GM06990 (cell line): ENCODE measurements around the gene MAML3.

ENCODE experiments used
- DNase-seq: peaks from one replicate; pipeline ENCODE4 v3.0.0-alpha.2; 2011; ENCODE audit not compliant: insufficient read length; ENCODE audit errors: extremely low read depth
- H3K27me3 ChIP-seq: replicated peaks from 2 replicates; pipeline ENCODE4 v1.6.0; 2011; ENCODE audit warnings: low read length; ENCODE audit not compliant: control insufficient read depth, insufficient read depth
- H3K36me3 ChIP-seq: 2 replicates; pipeline ENCODE4 v1.5.1; 2011; ENCODE audit warnings: low read length; ENCODE audit not compliant: control insufficient read depth, insufficient read depth
- H3K4me3 ChIP-seq: replicated peaks from 2 replicates; pipeline ENCODE4 v1.5.1; 2011; ENCODE audit warnings: low read depth, mild to moderate bottlenecking, control low read depth, low read length
- TF ChIP-seq, protein P1 (sequence below): IDR thresholded peaks from 2 replicates; pipeline ENCODE4 v1.5.1; 2011; ENCODE audit warnings: low read length, control low read depth, mild to moderate bottlenecking, inconsistent platforms; ENCODE audit not compliant: insufficient read depth, poor library complexity, severe bottlenecking

MAML3 gene

DNA sequence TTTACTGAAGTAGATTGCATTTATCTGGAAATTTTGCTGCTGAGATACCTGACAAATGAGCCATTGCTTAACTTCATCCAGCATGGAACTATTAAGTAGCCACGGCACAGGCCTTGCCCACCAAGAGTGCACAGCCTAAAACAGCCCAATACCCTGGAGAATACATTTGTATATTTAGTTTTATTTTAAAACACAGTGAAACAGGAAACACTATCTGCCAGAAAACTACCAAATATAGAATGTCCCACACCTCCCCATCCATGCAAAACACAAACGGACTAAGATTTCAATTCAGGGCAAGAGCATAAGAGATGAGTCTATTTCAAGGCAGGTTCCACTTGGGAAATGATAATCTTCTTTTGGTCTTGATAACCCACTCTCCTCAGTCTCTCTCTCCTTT is 57.1 kb downstream of the MAML3 start:
- Histone ChIP-seq H3K27me3 (no peaks in the 10 kb centered on the region; the same call in none of the 2 replicates), H3K36me3 (no peaks in the 10 kb centered on the region), H3K4me3 (no peak overlapping the region)
- TF ChIP-seq, protein P1, sequence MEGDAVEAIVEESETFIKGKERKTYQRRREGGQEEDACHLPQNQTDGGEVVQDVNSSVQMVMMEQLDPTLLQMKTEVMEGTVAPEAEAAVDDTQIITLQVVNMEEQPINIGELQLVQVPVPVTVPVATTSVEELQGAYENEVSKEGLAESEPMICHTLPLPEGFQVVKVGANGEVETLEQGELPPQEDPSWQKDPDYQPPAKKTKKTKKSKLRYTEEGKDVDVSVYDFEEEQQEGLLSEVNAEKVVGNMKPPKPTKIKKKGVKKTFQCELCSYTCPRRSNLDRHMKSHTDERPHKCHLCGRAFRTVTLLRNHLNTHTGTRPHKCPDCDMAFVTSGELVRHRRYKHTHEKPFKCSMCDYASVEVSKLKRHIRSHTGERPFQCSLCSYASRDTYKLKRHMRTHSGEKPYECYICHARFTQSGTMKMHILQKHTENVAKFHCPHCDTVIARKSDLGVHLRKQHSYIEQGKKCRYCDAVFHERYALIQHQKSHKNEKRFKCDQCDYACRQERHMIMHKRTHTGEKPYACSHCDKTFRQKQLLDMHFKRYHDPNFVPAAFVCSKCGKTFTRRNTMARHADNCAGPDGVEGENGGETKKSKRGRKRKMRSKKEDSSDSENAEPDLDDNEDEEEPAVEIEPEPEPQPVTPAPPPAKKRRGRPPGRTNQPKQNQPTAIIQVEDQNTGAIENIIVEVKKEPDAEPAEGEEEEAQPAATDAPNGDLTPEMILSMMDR = no peak
- no peak for DNase-seq

DNA sequence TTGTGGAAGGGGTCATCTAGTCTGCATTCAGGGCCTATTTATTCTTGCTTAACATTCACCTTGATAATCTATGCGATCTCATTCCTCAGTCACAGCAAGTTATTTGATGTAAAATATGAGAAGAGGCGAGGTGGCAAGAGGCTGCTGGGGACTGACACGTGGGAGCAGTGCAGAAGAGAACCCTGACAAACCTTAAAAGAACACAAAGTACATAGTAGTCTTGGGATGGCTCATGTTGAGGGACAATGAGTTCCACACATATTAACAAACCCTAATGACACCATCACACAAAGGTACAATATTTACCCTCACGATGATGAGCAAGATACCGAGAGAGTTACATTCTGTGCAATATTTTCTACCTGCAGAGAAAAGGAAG is 57.5 kb downstream of the MAML3 start:
- no peak for DNase-seq
- no peak overlapping the region for H3K4me3 ChIP-seq
- no peaks in the 10 kb centered on the region; the same call in none of the 2 replicates for H3K27me3 ChIP-seq
- TF ChIP-seq, protein P1 = no peak
- no peaks in the 10 kb centered on the region for H3K36me3 ChIP-seq

DNA sequence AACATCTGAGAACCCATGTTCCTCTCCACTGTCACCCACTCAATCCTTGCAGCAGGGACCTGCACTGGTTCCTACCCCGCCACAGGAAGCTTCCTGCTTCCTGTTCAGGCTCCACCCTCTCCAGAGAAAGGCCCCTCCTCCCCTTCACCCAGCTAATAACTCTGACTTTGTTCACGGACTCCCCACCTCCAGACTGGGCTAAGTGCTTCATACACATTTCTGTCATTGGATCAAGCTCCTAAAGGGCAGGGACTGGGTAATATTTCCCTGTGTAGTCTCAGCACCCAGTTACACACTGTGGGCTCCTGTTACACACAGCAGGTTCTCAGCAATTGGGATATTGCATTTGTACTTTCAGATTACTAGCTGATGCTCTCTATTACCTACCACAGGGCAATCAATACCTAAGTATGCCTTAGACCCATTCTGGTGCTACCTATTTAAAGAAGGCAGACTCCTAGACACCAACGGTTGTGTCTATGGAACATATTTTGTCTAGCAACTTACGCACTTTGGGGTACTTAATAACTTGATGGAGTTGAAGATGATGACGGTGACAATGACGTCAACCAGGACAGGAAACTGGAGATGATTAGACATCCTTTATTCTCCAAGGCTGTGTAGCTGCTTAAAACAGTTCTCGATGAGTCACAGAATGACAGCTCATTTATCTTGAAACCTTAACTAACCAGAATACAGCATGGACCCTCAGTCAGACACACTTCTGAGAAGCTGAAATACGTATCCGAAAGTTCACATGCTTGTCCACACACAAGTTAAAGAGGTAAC is 58.1 kb downstream of the MAML3 start:
- Histone ChIP-seq H3K4me3 (no peak overlapping the region), H3K27me3 (no peaks in the 10 kb centered on the region; the same call in none of the 2 replicates), H3K36me3 (no peaks in the 10 kb centered on the region)
- no peak for DNase-seq
- TF ChIP-seq, protein P1 = no peak

DNA sequence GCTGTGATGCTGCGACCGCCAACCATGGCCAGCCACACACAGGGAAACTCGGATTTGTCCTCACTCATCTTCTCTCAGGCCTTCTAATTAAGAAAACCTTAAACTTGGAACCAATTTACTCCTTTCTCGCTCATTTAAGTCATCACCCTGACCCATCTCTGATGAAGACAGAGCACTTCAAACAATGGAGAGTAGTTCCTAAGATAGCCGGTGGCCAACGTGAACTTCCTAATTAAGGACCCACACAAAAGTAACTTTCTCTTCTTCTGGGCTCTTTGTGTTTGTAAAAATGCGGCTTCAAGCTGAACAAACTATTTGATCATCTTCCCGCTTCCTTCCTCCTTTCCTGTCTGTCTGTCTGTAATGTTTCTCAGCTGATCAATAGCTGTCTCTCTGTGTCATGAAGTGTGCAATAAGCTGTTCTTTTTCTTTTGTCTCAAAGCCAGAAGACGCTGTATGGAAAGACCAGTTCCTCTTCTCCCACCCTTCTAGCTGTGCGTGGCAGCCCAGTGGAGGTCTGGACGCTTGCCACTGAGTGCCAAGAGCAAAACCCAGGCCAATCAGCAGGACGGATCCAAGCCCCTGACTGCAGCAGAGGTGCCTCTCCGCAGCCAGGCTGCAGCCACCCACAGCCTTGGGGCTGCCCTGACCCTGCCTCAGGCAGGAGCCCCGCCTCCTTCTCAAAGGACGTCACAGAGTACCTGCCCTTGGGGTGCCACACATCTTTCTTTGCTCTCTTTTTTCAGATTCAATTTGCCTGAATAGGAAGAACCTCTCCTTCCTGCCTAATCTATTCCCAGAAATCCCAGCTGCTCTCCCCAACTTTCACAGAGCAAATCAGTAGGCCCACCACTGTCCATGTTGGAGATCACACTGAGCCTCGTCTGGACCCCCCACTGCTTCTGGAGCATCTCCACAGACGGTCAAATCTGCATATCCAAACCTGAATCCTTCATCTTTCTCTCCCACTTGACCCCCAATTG is 59.3 kb downstream of the MAML3 start:
- H3K36me3 ChIP-seq = no peaks in the 10 kb centered on the region
- DNase-seq = no peak
- H3K4me3 ChIP-seq = no peak overlapping the region
- no peaks in the 10 kb centered on the region; the same call in none of the 2 replicates for H3K27me3 ChIP-seq
- TF ChIP-seq, protein P1 = no peak

DNA sequence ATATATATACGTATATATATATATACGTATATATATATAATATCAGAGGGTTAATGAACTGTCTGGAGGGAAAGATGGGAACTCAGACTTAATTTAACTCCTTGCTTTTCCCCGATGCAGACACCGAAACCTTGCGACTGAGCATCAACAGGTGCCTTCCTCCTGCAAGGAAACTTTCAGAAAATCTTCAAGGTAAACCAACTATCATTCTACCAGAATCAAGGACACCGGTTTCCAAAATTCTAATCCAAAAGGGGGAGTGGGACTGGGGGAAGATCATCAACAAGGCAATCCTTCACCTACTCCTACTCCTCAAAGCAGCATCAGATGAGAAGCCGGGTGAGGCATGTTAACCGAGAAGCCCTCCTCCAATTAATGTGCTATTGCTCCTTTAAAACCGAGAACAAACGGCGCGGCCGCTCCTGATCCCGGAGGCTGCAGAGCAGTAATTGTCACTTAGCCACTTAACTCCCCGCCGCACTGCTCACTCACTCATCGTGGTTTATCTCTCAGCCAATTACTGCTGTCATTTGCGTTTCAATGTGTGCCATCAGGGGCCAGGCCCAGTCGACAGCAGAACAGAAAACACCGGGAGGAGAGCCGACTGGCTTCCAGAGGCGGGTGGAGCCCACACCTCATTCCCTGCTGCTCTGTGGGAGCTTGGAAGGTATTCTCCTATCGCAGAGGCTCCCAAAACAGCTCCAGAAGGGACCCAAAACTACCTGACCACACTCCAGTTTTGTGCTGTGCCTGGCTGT is 61.7 kb downstream of the MAML3 start:
- no peaks in the 10 kb centered on the region for H3K36me3 ChIP-seq
- TF ChIP-seq, protein P1 = no peak
- H3K4me3 ChIP-seq = no peak overlapping the region
- H3K27me3 ChIP-seq = no peaks in the 10 kb centered on the region; the same call in none of the 2 replicates
- DNase-seq = no peak
